ENCODE results near the gene SDC3. TPM values are rescaled to one million over a fixed set of nuclear protein-coding genes. Genes with fewer than 3 reads are reported as not detected.
A peak's percentile ranks its signal among the peaks of the same experiment; 100 is the strongest.

The SDC3 gene
- total RNA-seq, 1 donor from 2014 or later, result 23.0 TPM

GRCh38 chr1:30842697-30843354 lies 65.7 kb downstream of the SDC3 start:
- Histone ChIP-seq H3K36me3 (no peaks in the 10 kb centered on the region), H3K79me2 (ENCODE audit: low read depth) (no peaks in the 10 kb centered on the region), H3F3A (ENCODE audit: low read depth) (peaks cover 47% of the 10 kb centered on the region), H3K27me3 (peaks cover 2% of the 10 kb centered on the region), H4K20me1 (ENCODE audit: low read depth) (no peaks in the 10 kb centered on the region), H3K9ac (no peak overlapping the region), H3K4me3 (no peak overlapping the region), H3K4me1 (peaks cover 63% of the 10 kb centered on the region), H3K4me2 (no peak overlapping the region), H3K27ac (no peak overlapping the region), H2AFZ (replicated peaks) (no peak overlapping the region), H3K9me3 (ENCODE audit: low read depth) (no peaks in the 10 kb centered on the region)
- Mint-ChIP-seq H3K4me1 (peaks cover 76% of the 10 kb centered on the region), H3K27me3 (ENCODE audit: insufficient read depth, low read depth) (peaks cover 22% of the 10 kb centered on the region), H3K4me3 (no peak overlapping the region), H3K27ac (peak overlapping the region; percentile 94), H3K9me3 (peaks cover 3% of the 10 kb centered on the region), H3K36me3 (no peaks in the 10 kb centered on the region)
- DNase-seq (ENCODE audit: low spot score), result no peak
- TF ChIP-seq EZH2 (IDR thresholded peaks at IDR 0.05) (no peak), EZH2phosphoT487 (IDR thresholded peaks at IDR 0.05) (no peak), CTCF (IDR thresholded peaks at IDR 0.05) (no peak)

- Histone ChIP-seq H3K36me3 (no peaks in the 10 kb centered on the region), H3K9me3 (ENCODE audit: low read depth) (no peaks in the 10 kb centered on the region), H3K79me2 (ENCODE audit: low read depth) (no peaks in the 10 kb centered on the region), H3K4me3 (no peak overlapping the region), H3K4me2 (peak overlapping the region; percentile 63), H2AFZ (replicated peaks) (peak overlapping the region; percentile 36), H3K9ac (no peak overlapping the region), H3K4me1 (peaks cover 55% of the 10 kb centered on the region), H4K20me1 (ENCODE audit: low read depth) (no peaks in the 10 kb centered on the region), H3K27ac (no peak overlapping the region), H3F3A (ENCODE audit: low read depth) (peaks cover 41% of the 10 kb centered on the region), H3K27me3 (peaks cover 2% of the 10 kb centered on the region)
- DNase-seq (ENCODE audit: low spot score), result peak; percentile 74
- H3K36me3 Mint-ChIP-seq, result no peaks in the 10 kb centered on the region
- H3K9me3 Mint-ChIP-seq, result peaks cover 3% of the 10 kb centered on the region
- H3K27me3 Mint-ChIP-seq (ENCODE audit: insufficient read depth, low read depth), result peaks cover 22% of the 10 kb centered on the region
- H3K4me3 Mint-ChIP-seq, result no peak overlapping the region
- peak overlapping the region; percentile 86 for H3K27ac Mint-ChIP-seq
- TF ChIP-seq EZH2 (IDR thresholded peaks at IDR 0.05) (no peak), EZH2phosphoT487 (IDR thresholded peaks at IDR 0.05) (no peak), CTCF (IDR thresholded peaks at IDR 0.05) (no peak)
- peaks cover 63% of the 10 kb centered on the region for H3K4me1 Mint-ChIP-seq
These were observed 67.5 kb downstream of the SDC3 start for GRCh38 chr1:30840904-30841598.

GRCh38 chr1:30839827-30840359 lies 68.7 kb downstream of the SDC3 start:
- Histone ChIP-seq H3K4me3 (no peak overlapping the region), H3K27ac (no peak overlapping the region), H3K9me3 (ENCODE audit: low read depth) (no peaks in the 10 kb centered on the region), H3K4me1 (peaks cover 43% of the 10 kb centered on the region), H3K9ac (no peak overlapping the region), H4K20me1 (ENCODE audit: low read depth) (no peaks in the 10 kb centered on the region), H3F3A (ENCODE audit: low read depth) (peaks cover 29% of the 10 kb centered on the region), H3K36me3 (no peaks in the 10 kb centered on the region), H3K79me2 (ENCODE audit: low read depth) (no peaks in the 10 kb centered on the region), H3K4me2 (no peak overlapping the region), H3K27me3 (peaks cover 2% of the 10 kb centered on the region), H2AFZ (replicated peaks) (no peak overlapping the region)
- no peak for DNase-seq (ENCODE audit: low spot score)
- H3K4me1 Mint-ChIP-seq, result peaks cover 51% of the 10 kb centered on the region
- H3K27me3 Mint-ChIP-seq (ENCODE audit: insufficient read depth, low read depth), result peaks cover 22% of the 10 kb centered on the region
- H3K9me3 Mint-ChIP-seq, result peaks cover 3% of the 10 kb centered on the region
- TF ChIP-seq EZH2 (IDR thresholded peaks at IDR 0.05) (no peak), CTCF (IDR thresholded peaks at IDR 0.05) (no peak), EZH2phosphoT487 (IDR thresholded peaks at IDR 0.05) (no peak)
- peak overlapping the region; percentile 89 for H3K27ac Mint-ChIP-seq
- H3K4me3 Mint-ChIP-seq, result peak overlapping the region; percentile 40
- H3K36me3 Mint-ChIP-seq, result no peaks in the 10 kb centered on the region

Data from neural progenitor cell (in vitro differentiated cells).